Keratinocyte (primary cell): ENCODE data around the gene SFRP2. TPM values are rescaled to one million over a fixed set of nuclear protein-coding genes. Genes with fewer than 3 reads are reported as not detected.

Source experiments
- DNase-seq: peaks from one replicate; pipeline ENCODE4 v3.0.0-alpha.2; 2011; ENCODE audit warnings: low read depth, missing footprints, low spot score
- FAIRE-seq: peaks from 2 replicates; lab custom pipeline; 2011; peaks lifted over from hg19 to GRCh38; lab: Jason Lieb, UNC
- H2AFZ ChIP-seq: 2 replicates; pipeline ENCODE4 v1.6.0; 2012; ENCODE audit warnings: low read length, control low read depth, inconsistent platforms; ENCODE audit not compliant: control insufficient read depth
- H3K27ac ChIP-seq: 2 replicates; pipeline ENCODE4 v1.5.1; 2011; ENCODE audit warnings: low read length; ENCODE audit not compliant: control insufficient read depth, insufficient read depth
- H3K27me3 ChIP-seq: 3 replicates; pipeline ENCODE4 v1.6.0; 2011; ENCODE audit warnings: low read length; ENCODE audit not compliant: control insufficient read depth, insufficient read depth; ENCODE audit errors: extremely low read depth
- H3K36me3 ChIP-seq, 2 experiments: 2 replicates in 1 of 2; 3 replicates in 1 of 2; pipeline ENCODE4 v1.5.1; 2011; ENCODE audit warnings: low read length in 2 of 2, mild to moderate bottlenecking in 1 of 2; ENCODE audit not compliant: control insufficient read depth in 2 of 2, insufficient read depth in 2 of 2; ENCODE audit errors: extremely low read depth in 1 of 2
- H3K4me1 ChIP-seq: 3 replicates; pipeline ENCODE4 v1.5.1; 2011; ENCODE audit warnings: low read length; ENCODE audit not compliant: control insufficient read depth, insufficient read depth; ENCODE audit errors: extremely low read depth
- H3K4me2 ChIP-seq: 3 replicates; pipeline ENCODE4 v1.6.0; 2011; ENCODE audit warnings: low read depth, low read length; ENCODE audit not compliant: control insufficient read depth, insufficient read depth; ENCODE audit errors: extremely low read depth
- H3K4me3 ChIP-seq, 3 experiments: fragments of 200-600 bp in 1 of 3; sonication (generic) in 1 of 3; 2 replicates in 2 of 3; 3 replicates in 1 of 3; pipeline ENCODE4 v1.5.1; 2011 to 2016; ENCODE audit warnings: low read length in 3 of 3, mild to moderate bottlenecking in 3 of 3, control low read depth in 2 of 3, inconsistent platforms in 1 of 3, low read depth in 1 of 3, mixed read lengths in 1 of 3, mixed run types in 1 of 3, moderate library complexity in 1 of 3; ENCODE audit not compliant: control insufficient read depth in 2 of 3, insufficient read depth in 2 of 3; ENCODE audit errors: extremely low read depth in 1 of 3
- H3K79me2 ChIP-seq: 2 replicates; pipeline ENCODE4 v1.6.0; 2012; ENCODE audit warnings: low read length; ENCODE audit not compliant: control insufficient read depth, insufficient read depth
- H3K9ac ChIP-seq: 3 replicates; pipeline ENCODE4 v1.6.0; 2011; ENCODE audit warnings: low read length; ENCODE audit not compliant: control insufficient read depth, insufficient read depth; ENCODE audit errors: extremely low read depth
- H3K9me1 ChIP-seq: 3 replicates; pipeline ENCODE4 v1.6.0; 2011; ENCODE audit warnings: low read length; ENCODE audit not compliant: control insufficient read depth, insufficient read depth; ENCODE audit errors: extremely low read depth
- H3K9me3 ChIP-seq: 2 replicates; pipeline ENCODE4 v1.5.1; 2012; ENCODE audit warnings: low read depth, low read length; ENCODE audit not compliant: control insufficient read depth
- H4K20me1 ChIP-seq: 3 replicates; pipeline ENCODE4 v1.6.0; 2011; ENCODE audit warnings: low read length; ENCODE audit not compliant: control insufficient read depth, insufficient read depth; ENCODE audit errors: extremely low read depth
- EZH2 ChIP-seq: IDR thresholded peaks from one replicate; pipeline ENCODE4 v1.6.1; 2012; ENCODE audit warnings: inconsistent platforms, mild to moderate bottlenecking, low read length, moderate library complexity
- dilution Hi-C: fragments of 300-500 bp; cut with MboI; formaldehyde crosslinking; loops from one replicate; pipeline ENCODE4 v1.7.0; 2020; ENCODE audit warnings: low sequenced_read_pairs; ENCODE audit not compliant: extremely low pct_ligation_motif_present
- polyA plus RNA-seq, 5 experiments: library from polyadenylated mRNA; depleted of rRNA in 3 of 5; stranded (reverse) in 3 of 5; stranded (forward) in 1 of 5; unstranded in 1 of 5; fragments of >200 nt; gene quantifications; 1 replicate in 1 of 5; 2 replicates in 3 of 5; 3 replicates in 1 of 5; pipeline versions ENCODE4 v1.2.1 to v1.2.3, GENCODE V29; 2011 to 2012; ENCODE audit warnings: missing spikeins in 2 of 5, low read depth in 1 of 5, low replicate concordance in 1 of 5
- TF ChIP-seq, protein P1 (sequence below), 3 experiments: IDR thresholded peaks in 1 of 3; conservative IDR thresholded peaks in 1 of 3; optimal IDR thresholded peaks in 1 of 3; 2 replicates in 2 of 3; 3 replicates in 1 of 3; pipeline versions ENCODE3 to v1.5.1; 2011; ENCODE audit warnings: low read length in 3 of 3, mild to moderate bottlenecking in 3 of 3, moderate library complexity in 2 of 3, control low read depth in 1 of 3, inconsistent platforms in 1 of 3; ENCODE audit not compliant: insufficient read depth in 2 of 3; ENCODE audit errors: extremely low read depth in 1 of 3

Gene SFRP2
- polyA plus RNA-seq, 1 donor (not counting 4 experiments of a cell fraction or from before 2014, with no cell fraction given), result not detected

DNA sequence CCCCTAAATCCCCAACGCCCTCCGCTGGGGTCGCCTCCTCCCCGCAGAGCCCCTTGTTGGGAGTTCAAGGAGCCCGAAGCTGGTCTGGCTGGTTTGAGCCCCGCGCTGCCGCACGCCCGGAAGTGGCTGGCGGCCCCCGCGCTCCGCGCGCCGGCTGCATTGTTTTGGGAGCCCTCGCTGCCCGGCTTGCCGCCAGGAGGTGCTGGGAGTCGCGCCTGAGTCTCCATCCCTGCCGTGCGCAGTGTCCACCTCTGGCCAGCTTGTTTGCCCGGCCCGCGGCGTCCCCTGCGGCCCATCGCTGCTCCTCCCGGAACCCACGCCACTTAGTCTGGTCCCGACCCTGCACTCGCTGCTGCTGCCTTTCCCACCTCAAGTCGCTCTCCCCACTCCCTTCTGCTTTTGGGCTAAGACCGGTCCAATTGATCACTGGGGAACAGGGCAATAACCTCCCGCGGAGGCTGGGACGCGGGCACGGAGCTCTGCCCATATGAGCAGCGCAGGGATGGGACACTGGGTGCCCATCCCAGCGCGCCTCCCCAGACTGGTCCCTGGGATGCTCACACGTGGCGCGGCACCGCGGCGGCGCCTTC is 2.2 kb upstream of the SFRP2 start:
- Histone ChIP-seq H3K27me3 (peaks cover 68% of the 10 kb centered on the region), H2AFZ (no peak overlapping the region), H3K4me3 (peak overlapping the region in 1 of 3 experiments; percentile 10), H3K9ac (no peak overlapping the region), H3K9me3 (no peaks in the 10 kb centered on the region), H3K4me1 (peaks cover 12% of the 10 kb centered on the region), H3K9me1 (no peaks in the 10 kb centered on the region), H3K36me3 (no peaks in the 10 kb centered on the region), H3K27ac (no peak overlapping the region), H3K79me2 (no peaks in the 10 kb centered on the region), H3K4me2 (peak overlapping the region; percentile 7), H4K20me1 (peaks cover 2% of the 10 kb centered on the region)
- DNase-seq (no peak), FAIRE-seq (no peak)
- peak; percentile 65 for TF ChIP-seq EZH2
- TF ChIP-seq, protein P1, sequence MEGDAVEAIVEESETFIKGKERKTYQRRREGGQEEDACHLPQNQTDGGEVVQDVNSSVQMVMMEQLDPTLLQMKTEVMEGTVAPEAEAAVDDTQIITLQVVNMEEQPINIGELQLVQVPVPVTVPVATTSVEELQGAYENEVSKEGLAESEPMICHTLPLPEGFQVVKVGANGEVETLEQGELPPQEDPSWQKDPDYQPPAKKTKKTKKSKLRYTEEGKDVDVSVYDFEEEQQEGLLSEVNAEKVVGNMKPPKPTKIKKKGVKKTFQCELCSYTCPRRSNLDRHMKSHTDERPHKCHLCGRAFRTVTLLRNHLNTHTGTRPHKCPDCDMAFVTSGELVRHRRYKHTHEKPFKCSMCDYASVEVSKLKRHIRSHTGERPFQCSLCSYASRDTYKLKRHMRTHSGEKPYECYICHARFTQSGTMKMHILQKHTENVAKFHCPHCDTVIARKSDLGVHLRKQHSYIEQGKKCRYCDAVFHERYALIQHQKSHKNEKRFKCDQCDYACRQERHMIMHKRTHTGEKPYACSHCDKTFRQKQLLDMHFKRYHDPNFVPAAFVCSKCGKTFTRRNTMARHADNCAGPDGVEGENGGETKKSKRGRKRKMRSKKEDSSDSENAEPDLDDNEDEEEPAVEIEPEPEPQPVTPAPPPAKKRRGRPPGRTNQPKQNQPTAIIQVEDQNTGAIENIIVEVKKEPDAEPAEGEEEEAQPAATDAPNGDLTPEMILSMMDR (optimal IDR thresholded peaks at IDR 0.05 in 1 of 3, IDR thresholded peaks at IDR 0.05 in 1 of 3, conservative IDR thresholded peaks at IDR 0.05 in 1 of 3; ENCODE audit: extremely low read depth in 1 of 3, insufficient read depth in 2 of 3, low read length in 3 of 3), result peak in 2 of 3 experiments; percentile 32 to 40
- dilution Hi-C loops, result no loop called here

- Histone ChIP-seq H3K9me1 (no peaks in the 10 kb centered on the region), H3K27ac (no peak overlapping the region), H3K4me2 (no peak overlapping the region), H2AFZ (no peak overlapping the region), H3K9ac (no peak overlapping the region), H4K20me1 (peaks cover 2% of the 10 kb centered on the region), H3K79me2 (no peaks in the 10 kb centered on the region), H3K27me3 (peaks cover 70% of the 10 kb centered on the region), H3K36me3 (no peaks in the 10 kb centered on the region), H3K9me3 (no peaks in the 10 kb centered on the region), H3K4me3 (no peak overlapping the region), H3K4me1 (peaks cover 12% of the 10 kb centered on the region)
- dilution Hi-C loops, result no loop called here
- FAIRE-seq (no peak), DNase-seq (no peak)
- TF ChIP-seq EZH2, result no peak
- TF ChIP-seq, protein P1 (optimal IDR thresholded peaks at IDR 0.05 in 1 of 3, IDR thresholded peaks at IDR 0.05 in 1 of 3, conservative IDR thresholded peaks at IDR 0.05 in 1 of 3; ENCODE audit: extremely low read depth in 1 of 3, insufficient read depth in 2 of 3, low read length in 3 of 3), result no peak
These were observed 1.6 kb upstream of the SFRP2 start for GRCh38 chr4:153790500-153790865.
